HEK293 (cell line): ENCODE measurements around the gene AGR2.

ENCODE experiments used
- CTCF ChIA-PET: fragments of 350-600 bp; formaldehyde crosslinking; extraction: SDS; loops from one replicate; lab custom pipeline; 2021; ENCODE audit warnings: antibody characterized with exemption; lab: Yijun Ruan, JAX
- POLR2A ChIA-PET: fragments of 300-600 bp; formaldehyde crosslinking; extraction: SDS; loops from one replicate; lab custom pipeline; 2020; ENCODE audit warnings: antibody characterized with exemption, inconsistent platforms; lab: Yijun Ruan, JAX
- H3K27ac ChIP-seq: fragments of 200-500 bp; sonication (Bioruptor generic); 2 replicates; pipeline ENCODE4 v1.5.1; 2014; ENCODE audit warnings: low read depth, low read length, control low read depth, inconsistent platforms; ENCODE audit errors: extremely low read depth
- H3K36me3 ChIP-seq, 2 experiments: fragments of 200-500 bp in 1 of 2; sonication (Bioruptor generic) in 1 of 2; 1 replicate in 1 of 2; 2 replicates in 1 of 2; pipeline ENCODE4 v1.5.1; 2014 to 2017; ENCODE audit warnings: inconsistent platforms in 2 of 2, low read length in 2 of 2; ENCODE audit not compliant: control insufficient read depth in 2 of 2, insufficient read depth in 1 of 2
- H3K4me1 ChIP-seq: fragments of 200-500 bp; sonication (Bioruptor generic); 2 replicates; pipeline ENCODE4 v1.5.1; 2014; ENCODE audit warnings: mild to moderate bottlenecking, low read length, inconsistent platforms; ENCODE audit not compliant: control insufficient read depth, insufficient read depth
- H3K4me3 ChIP-seq: 2 replicates; pipeline ENCODE4 v1.5.1; 2011; ENCODE audit warnings: low read depth, mild to moderate bottlenecking, control low read depth, low read length, moderate library complexity
- H3K9me3 ChIP-seq: fragments of 200-500 bp; sonication (Bioruptor generic); 2 replicates; pipeline ENCODE4 v1.5.1; 2014; ENCODE audit warnings: low read depth, low read length, inconsistent platforms; ENCODE audit not compliant: control insufficient read depth, insufficient read depth
- GFI1B ChIP-seq: fragments of 450-650 bp; formaldehyde crosslinking; IDR thresholded peaks from 2 replicates; pipeline ENCODE4 v1.5.1; 2016; ENCODE audit warnings: missing biosample characterization, missing genetic modification characterization
- KLF10 ChIP-seq: fragments of 450-650 bp; IDR thresholded peaks from 2 replicates; pipeline ENCODE4 v1.5.1; 2018; ENCODE audit warnings: missing biosample characterization, mild to moderate bottlenecking, missing genetic modification characterization
- PRDM10 ChIP-seq: fragments of 450-650 bp; formaldehyde crosslinking; IDR thresholded peaks from 2 replicates; pipeline ENCODE4 v1.5.1; 2016; ENCODE audit warnings: missing biosample characterization, missing genetic modification characterization
- WT1 ChIP-seq: fragments of 450-650 bp; formaldehyde crosslinking; IDR thresholded peaks from 2 replicates; pipeline ENCODE4 v1.5.1; 2016; ENCODE audit warnings: missing biosample characterization, missing genetic modification characterization
- ZBTB49 ChIP-seq: fragments of 450-650 bp; formaldehyde crosslinking; IDR thresholded peaks from 2 replicates; pipeline ENCODE4 v1.5.1; 2016; ENCODE audit warnings: missing biosample characterization, missing genetic modification characterization, low read depth
- ZFHX2 ChIP-seq: fragments of 450-650 bp; formaldehyde crosslinking; conservative IDR thresholded peaks from 2 replicates; pipeline ENCODE4 v1.5.1; 2016; ENCODE audit warnings: missing biosample characterization, missing genetic modification characterization
- ZNF157 ChIP-seq: fragments of 450-650 bp; formaldehyde crosslinking; IDR thresholded peaks from 2 replicates; pipeline ENCODE4 v1.5.1; 2016; ENCODE audit warnings: missing biosample characterization, missing genetic modification characterization
- ZNF211 ChIP-seq: fragments of 450-650 bp; formaldehyde crosslinking; IDR thresholded peaks from 2 replicates; pipeline ENCODE4 v1.5.1; 2016; ENCODE audit warnings: low read depth, missing biosample characterization, missing genetic modification characterization
- ZNF324 ChIP-seq: fragments of 450-650 bp; formaldehyde crosslinking; IDR thresholded peaks from 2 replicates; pipeline ENCODE4 v1.5.1; 2016; ENCODE audit warnings: missing biosample characterization, missing genetic modification characterization
- ZNF391 ChIP-seq: fragments of 450-650 bp; formaldehyde crosslinking; IDR thresholded peaks from 2 replicates; pipeline ENCODE4 v1.5.1; 2016; ENCODE audit warnings: low read depth, missing biosample characterization, missing genetic modification characterization, borderline replicate concordance
- ZNF488 ChIP-seq: fragments of 450-650 bp; formaldehyde crosslinking; IDR thresholded peaks from 2 replicates; pipeline ENCODE4 v1.5.1; 2016; ENCODE audit warnings: missing biosample characterization, missing genetic modification characterization
- ZNF521 ChIP-seq: fragments of 450-650 bp; formaldehyde crosslinking; IDR thresholded peaks from 2 replicates; pipeline ENCODE4 v1.5.1; 2017; ENCODE audit warnings: missing biosample characterization, mild to moderate bottlenecking, missing genetic modification characterization
- ZNF560 ChIP-seq: fragments of 450-650 bp; formaldehyde crosslinking; IDR thresholded peaks from 2 replicates; pipeline ENCODE4 v1.5.1; 2017; ENCODE audit warnings: missing biosample characterization, missing genetic modification characterization, borderline replicate concordance
- ZNF704 ChIP-seq: fragments of 450-650 bp; formaldehyde crosslinking; IDR thresholded peaks from 2 replicates; pipeline ENCODE4 v1.5.1; 2016; ENCODE audit warnings: missing biosample characterization, missing genetic modification characterization
- ZNF747 ChIP-seq: fragments of 450-650 bp; formaldehyde crosslinking; IDR thresholded peaks from 2 replicates; pipeline ENCODE4 v1.5.1; 2016; ENCODE audit warnings: missing biosample characterization, missing genetic modification characterization
- ZNF768 ChIP-seq: fragments of 450-650 bp; formaldehyde crosslinking; IDR thresholded peaks from 2 replicates; pipeline ENCODE4 v1.5.1; 2018; ENCODE audit warnings: missing biosample characterization, mild to moderate bottlenecking, missing genetic modification characterization
- ZSCAN16 ChIP-seq: fragments of 450-650 bp; formaldehyde crosslinking; IDR thresholded peaks from 2 replicates; pipeline ENCODE4 v1.5.1; 2016; ENCODE audit warnings: missing biosample characterization, missing genetic modification characterization

Gene AGR2

GRCh38 chr7:16794986-16795385, 9.8 kb downstream of the AGR2 start:
- Histone ChIP-seq H3K36me3 (no peaks in the 10 kb centered on the region), H3K4me3 (no peak overlapping the region), H3K27ac (no peak overlapping the region), H3K9me3 (no peaks in the 10 kb centered on the region), H3K4me1 (no peaks in the 10 kb centered on the region)
- TF ChIP-seq PRDM10 (no peak), ZNF747 (no peak), ZNF391 (tag by site-specific recombination) (no peak), ZNF157 (tag by site-specific recombination) (no peak), ZSCAN16 (no peak), ZNF211 (tag by site-specific recombination) (no peak), KLF10 (no peak), ZFHX2 (tag by site-specific recombination) (no peak)
- POLR2A ChIA-PET, result no interaction called here
- CTCF ChIA-PET, result interaction anchor here (0.6 to 1.7 kb wide), 2 partner anchors 28 to 100 kb away, joined by 3 read pairs; no protein-coding TSS in a partner anchor

- H3K4me1 ChIP-seq, result no peaks in the 10 kb centered on the region
- POLR2A ChIA-PET, result no interaction called here
- H3K4me3 ChIP-seq, result no peak overlapping the region
- CTCF ChIA-PET, result interaction anchor here (0.7 to 1.3 kb wide), 2 partner anchors 9 to 67 kb away, joined by 3 to 7 read pairs; no protein-coding TSS in a partner anchor
- no peaks in the 10 kb centered on the region for H3K9me3 ChIP-seq
- TF ChIP-seq ZNF488 (tag by site-specific recombination) (no peak), ZNF521 (no peak)
- H3K36me3 ChIP-seq, result no peaks in the 10 kb centered on the region
- no peak overlapping the region for H3K27ac ChIP-seq
Measured at GRCh38 chr7:16791905-16792698, 12.7 kb downstream of the AGR2 start.

- no peaks in the 10 kb centered on the region for H3K36me3 ChIP-seq
- no peaks in the 10 kb centered on the region for H3K9me3 ChIP-seq
- ChIA-PET POLR2A (no interaction called here), CTCF (interaction anchor here (1.3 kb wide), 1 partner anchor 10 kb away, joined by 3 read pairs; no protein-coding TSS in a partner anchor)
- no peak overlapping the region for H3K27ac ChIP-seq
- TF ChIP-seq ZNF560 (tag by site-specific recombination) (no peak), ZNF768 (no peak), ZNF521 (no peak), GFI1B (tag by site-specific recombination) (no peak), ZBTB49 (tag by site-specific recombination) (no peak), ZNF704 (tag by site-specific recombination) (no peak), WT1 (tag by site-specific recombination) (no peak), ZNF324 (tag by site-specific recombination) (no peak)
- H3K4me1 ChIP-seq, result no peaks in the 10 kb centered on the region
- no peak overlapping the region for H3K4me3 ChIP-seq
Measured at GRCh38 chr7:16791071-16791470, 13.7 kb downstream of the AGR2 start.
